ENCODE results near the gene TTC6.

Gene TTC6

DNA sequence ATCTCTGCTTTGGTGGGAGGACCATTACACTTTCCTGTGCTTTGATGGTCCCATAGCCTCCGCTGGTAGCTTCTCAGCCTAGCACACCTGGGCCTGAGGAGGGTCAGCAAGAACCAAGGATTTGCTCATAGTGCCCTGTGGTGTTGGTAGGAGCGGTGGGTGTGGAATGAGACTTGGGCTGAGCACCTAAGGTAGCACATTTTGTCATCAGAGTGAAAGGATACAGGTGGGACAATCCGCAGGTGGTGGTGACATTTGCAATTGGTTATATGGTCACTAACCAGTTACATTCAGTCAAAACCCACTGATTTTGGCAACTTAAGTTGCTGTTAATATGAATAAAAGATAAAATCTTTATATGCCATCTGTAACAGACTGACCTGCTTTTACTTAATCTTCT is 46.7 kb downstream of the TTC6 start:
- Histone ChIP-seq H3K27ac (no peak overlapping the region), H3K27me3 (no peaks in the 10 kb centered on the region), H3K9ac (no peak overlapping the region), H3K9me3 (replicated peaks in 1 of 11) (no peaks in the 10 kb centered on the region), H3K4me3 (no peak overlapping the region), H3K4me2 (no peak overlapping the region), H3K4me1 (no peaks in the 10 kb centered on the region), H4K20me1 (no peaks in the 10 kb centered on the region), H3K36me3 (no peaks in the 10 kb centered on the region)
- TF ChIP-seq Cebpa-rat (IDR thresholded peaks at IDR 0.05): no peak

DNA sequence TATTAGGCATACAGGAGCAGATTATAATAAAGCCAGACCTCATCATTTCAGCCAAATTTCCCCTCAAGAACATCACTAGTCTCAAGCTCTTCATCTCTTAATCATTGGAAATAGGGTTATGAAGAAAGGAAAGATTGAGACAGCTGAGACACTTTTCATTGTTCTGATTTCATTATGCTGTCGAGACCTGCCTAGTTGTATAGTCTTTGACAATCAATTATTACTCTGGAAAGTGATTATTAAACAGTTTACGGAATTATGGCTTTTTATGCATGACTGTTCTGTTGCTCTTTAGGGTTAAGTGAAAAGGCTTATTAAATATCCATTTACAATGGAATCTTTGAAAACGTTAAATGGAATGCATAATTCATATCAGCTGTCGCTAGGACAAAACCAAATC is 48.3 kb downstream of the TTC6 start:
- Histone ChIP-seq H3K4me3 (no peak overlapping the region), H3K9me3 (replicated peaks in 1 of 11) (no peaks in the 10 kb centered on the region), H3K36me3 (no peaks in the 10 kb centered on the region), H3K9ac (no peak overlapping the region), H3K27me3 (no peaks in the 10 kb centered on the region), H4K20me1 (no peaks in the 10 kb centered on the region), H3K4me1 (no peaks in the 10 kb centered on the region), H3K27ac (no peak overlapping the region), H3K4me2 (no peak overlapping the region)
- TF ChIP-seq Cebpa-rat (IDR thresholded peaks at IDR 0.05): no peak

Measured in BLaER1 treated with 17β-estradiol and CSF1 and Interleukin-3, amounts not matched to agents 10 nM and 100 nM (cell line).